ENCODE measurements around the gene ZIC2. TPM values are rescaled to one million over a fixed set of nuclear protein-coding genes. Genes with fewer than 3 reads are reported as not detected.

ZIC2 gene
- total and polyA plus RNA-seq, 12 donors, result not detected

DNA sequence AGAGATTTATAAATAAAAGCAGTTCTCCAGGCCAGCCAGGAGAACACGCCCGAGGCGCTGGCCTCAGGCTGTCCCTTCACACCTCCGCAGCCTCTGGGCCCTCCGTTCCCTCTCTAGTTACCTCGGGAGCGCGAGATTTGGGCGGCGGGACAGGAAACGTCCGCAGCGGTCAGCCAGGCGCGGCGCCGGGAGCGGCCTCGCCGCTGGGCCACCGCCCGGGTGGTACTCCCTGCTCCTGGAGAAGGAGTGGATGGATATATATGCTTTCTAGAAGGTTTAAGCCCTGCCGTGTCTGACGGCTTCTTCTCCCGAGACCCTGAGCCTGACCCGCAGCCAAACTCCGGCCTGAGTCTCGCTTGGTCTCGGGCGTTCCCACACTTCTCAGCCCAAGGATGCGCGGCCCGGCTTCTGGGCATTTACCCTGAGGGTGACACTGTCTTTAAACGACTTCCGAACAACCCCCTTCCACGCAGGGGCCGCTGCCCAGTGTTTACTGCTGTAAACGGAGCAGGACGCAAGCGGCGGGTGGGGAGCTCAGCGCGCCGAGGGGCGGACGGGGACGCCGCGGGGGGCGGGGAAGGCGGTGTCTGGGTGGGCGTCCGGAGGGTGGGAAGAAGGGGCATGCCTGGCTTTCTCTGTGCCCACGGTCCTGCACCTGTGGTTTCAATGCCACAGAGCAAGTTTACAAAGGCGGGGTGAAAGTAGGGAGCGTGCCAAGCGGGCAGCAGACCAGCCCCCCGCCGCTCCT lies 2.0 kb upstream of the ZIC2 start:
- Histone ChIP-seq H3K27me3 (peaks cover 80 to 100% (median 100%) of the 10 kb centered on the region in 7 donors), H3K4me1 (peaks cover 10 to 53% (median 28%) of the 10 kb centered on the region in 9 donors), H3K36me3 (no peaks in the 10 kb centered on the region), H3K9me3 (peaks cover 0 to 4% (median 0%) of the 10 kb centered on the region in 11 donors), H3K27ac (no peak overlapping the region), H3K4me3 (peak overlapping the region; percentile 26 to 57 (median 46))
- TF ChIP-seq, protein P1, sequence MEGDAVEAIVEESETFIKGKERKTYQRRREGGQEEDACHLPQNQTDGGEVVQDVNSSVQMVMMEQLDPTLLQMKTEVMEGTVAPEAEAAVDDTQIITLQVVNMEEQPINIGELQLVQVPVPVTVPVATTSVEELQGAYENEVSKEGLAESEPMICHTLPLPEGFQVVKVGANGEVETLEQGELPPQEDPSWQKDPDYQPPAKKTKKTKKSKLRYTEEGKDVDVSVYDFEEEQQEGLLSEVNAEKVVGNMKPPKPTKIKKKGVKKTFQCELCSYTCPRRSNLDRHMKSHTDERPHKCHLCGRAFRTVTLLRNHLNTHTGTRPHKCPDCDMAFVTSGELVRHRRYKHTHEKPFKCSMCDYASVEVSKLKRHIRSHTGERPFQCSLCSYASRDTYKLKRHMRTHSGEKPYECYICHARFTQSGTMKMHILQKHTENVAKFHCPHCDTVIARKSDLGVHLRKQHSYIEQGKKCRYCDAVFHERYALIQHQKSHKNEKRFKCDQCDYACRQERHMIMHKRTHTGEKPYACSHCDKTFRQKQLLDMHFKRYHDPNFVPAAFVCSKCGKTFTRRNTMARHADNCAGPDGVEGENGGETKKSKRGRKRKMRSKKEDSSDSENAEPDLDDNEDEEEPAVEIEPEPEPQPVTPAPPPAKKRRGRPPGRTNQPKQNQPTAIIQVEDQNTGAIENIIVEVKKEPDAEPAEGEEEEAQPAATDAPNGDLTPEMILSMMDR (IDR thresholded peaks at IDR 0.05), result no peak
- intact Hi-C loops (cut with DNase I), result no loop called here
- ATAC-seq (peak in 1 of 8 donors; percentile 14), DNase-seq (no peak)
- 1 to 3% methylated on average over 59 of the region's 59 CpGs for WGBS, 2 donors

DNA sequence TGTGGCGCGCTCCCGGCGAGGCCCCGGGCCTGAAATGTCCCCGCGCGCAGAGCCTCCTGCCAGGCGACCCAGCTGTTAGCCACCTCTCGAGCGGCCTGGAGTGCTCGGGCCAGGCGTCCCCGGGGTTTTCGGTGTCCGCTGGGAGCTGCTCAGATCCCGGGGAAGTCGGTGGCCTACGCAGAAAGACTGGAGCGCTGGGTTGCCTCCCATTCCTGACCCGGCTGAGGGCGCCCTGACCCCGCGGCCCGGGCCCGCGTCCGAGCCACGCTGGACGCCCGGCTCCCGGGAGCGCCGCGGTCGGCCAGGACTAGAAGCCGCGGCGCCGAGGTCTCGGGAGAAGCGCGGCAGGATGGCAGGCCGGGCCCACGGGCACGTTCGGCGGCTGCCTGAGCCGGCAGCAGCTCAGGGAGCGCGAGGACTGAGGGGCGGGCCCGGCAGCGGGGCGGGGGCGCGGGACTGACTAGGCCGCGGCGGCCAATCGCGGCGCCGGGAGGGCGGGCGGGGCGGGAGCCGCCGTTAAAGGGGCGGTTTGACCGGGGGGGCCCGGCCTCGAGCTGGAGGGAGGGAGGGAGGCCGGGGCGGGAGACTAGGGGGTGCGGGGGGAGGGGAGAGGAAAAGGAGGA lies 1.3 kb upstream of the ZIC2 start:
- TF ChIP-seq, protein P1 (IDR thresholded peaks at IDR 0.05), result no peak
- Histone ChIP-seq H3K4me3 (peak overlapping the region; percentile 26 to 57 (median 46)), H3K27me3 (peaks cover 79 to 100% (median 100%) of the 10 kb centered on the region in 7 donors), H3K9me3 (peaks cover 0 to 4% (median 0%) of the 10 kb centered on the region in 11 donors), H3K4me1 (peaks cover 10 to 58% (median 28%) of the 10 kb centered on the region in 9 donors), H3K27ac (no peak overlapping the region), H3K36me3 (no peaks in the 10 kb centered on the region)
- 1% methylated on average over 64 to 74 of the region's 76 CpGs for WGBS, 2 donors
- ATAC-seq (peak; percentile 78 to 88 (median 82)), DNase-seq (peak in 1 of 2 donors; percentile 68)
- intact Hi-C loops (cut with DNase I), result no loop called here

DNA sequence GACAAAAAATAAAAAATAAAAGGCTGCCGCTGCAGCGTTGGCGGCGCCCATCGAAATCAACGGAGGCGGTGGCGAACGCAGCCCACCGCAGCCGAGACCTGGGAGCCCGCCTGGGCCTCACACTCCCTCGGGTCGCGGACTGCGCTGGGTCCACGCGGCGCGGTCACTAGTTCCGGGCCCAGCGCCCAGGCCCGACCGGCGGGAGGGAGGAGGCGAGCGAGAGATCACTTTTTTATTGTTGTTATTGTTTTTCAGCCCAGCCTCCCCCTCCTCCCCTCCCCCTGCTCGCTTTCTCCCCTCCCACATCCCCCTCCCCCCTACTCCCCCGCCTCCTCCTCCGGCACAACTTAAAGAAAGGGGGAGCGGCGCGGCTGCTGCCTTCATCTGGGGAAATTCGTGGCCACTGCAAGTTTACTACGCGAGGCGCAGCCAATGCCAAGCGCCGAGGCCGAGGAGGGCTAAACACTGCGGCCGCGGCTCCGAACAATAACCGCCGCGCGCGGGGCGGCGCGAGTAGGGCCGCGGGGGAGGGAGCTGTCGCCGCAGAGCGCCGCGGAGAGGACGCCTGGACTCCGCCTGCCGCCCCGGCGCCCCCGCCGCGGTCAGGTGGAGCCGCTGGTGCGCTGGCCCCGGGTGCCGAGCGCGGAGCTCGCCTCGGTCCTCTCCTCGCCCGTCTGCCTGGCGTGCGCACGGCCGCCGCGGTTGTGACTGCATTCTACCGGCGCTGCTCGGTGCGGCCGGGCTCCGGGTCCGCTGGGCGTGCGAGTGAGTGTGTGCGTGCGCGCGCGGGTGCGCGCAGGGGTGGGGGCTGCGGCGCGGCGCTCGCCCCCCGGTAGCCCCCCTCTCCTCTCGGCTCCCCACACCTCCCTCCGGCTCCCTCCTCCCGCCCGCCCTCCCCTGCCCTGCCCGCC lies 505 bp upstream of the ZIC2 start:
- Histone ChIP-seq H3K4me3 (peak overlapping the region in 9 of 10 donors; percentile 39 to 57 (median 46)), H3K36me3 (no peaks in the 10 kb centered on the region), H3K9me3 (peaks cover 0 to 4% (median 0%) of the 10 kb centered on the region in 11 donors), H3K27ac (no peak overlapping the region), H3K4me1 (peaks cover 10 to 58% (median 28%) of the 10 kb centered on the region in 9 donors), H3K27me3 (peaks cover 74 to 99% (median 98%) of the 10 kb centered on the region in 7 donors)
- DNase-seq (no peak), ATAC-seq (peak in 4 of 8 donors; percentile 26 to 43 (median 32))
- TF ChIP-seq, protein P1 (IDR thresholded peaks at IDR 0.05), result no peak
- 1% methylated on average over 93 to 108 of the region's 110 CpGs for WGBS, 2 donors
- intact Hi-C loops (cut with DNase I), result no loop called here
